Thoracic aorta (tissue), 2 donors: Measurements from ENCODE around the gene OSGEPL1. TPM values are rescaled to one million over a fixed set of nuclear protein-coding genes. Genes with fewer than 3 reads are reported as not detected.

Source experiments
- ATAC-seq: fragments of 150-250 bp; one replicate; pipeline ENCODE4 v1.8.0; 2017; ENCODE audit warnings: low read depth; ENCODE audit not compliant: insufficient number of reproducible peaks, low FRiP score
- DNase-seq: peaks from one replicate; pipeline ENCODE4 v3.0.0-alpha.2; 2020; ENCODE audit warnings: low spot score
- H3K27ac ChIP-seq, 2 donors: fragments of 200-600 bp; sonication (generic); 1 replicate in 1 of 2; 2 replicates in 1 of 2; pipeline ENCODE4 v1.5.1; 2016; ENCODE audit warnings: mild to moderate bottlenecking in 2 of 2, moderate library complexity in 2 of 2
- H3K27me3 ChIP-seq: fragments of 200-600 bp; sonication (generic); replicated peaks from 2 replicates; pipeline ENCODE4 v1.6.0; 2016; ENCODE audit warnings: mild to moderate bottlenecking; ENCODE audit not compliant: insufficient read depth
- H3K36me3 ChIP-seq: fragments of 200-600 bp; sonication (generic); one replicate; pipeline ENCODE4 v1.5.1; 2016
- H3K4me1 ChIP-seq, 2 donors: fragments of 200-600 bp; sonication (generic); 1 replicate in 1 of 2; 2 replicates in 1 of 2; pipeline versions ENCODE4 v1.5.1 to v1.6.0; 2016; ENCODE audit warnings: low read depth in 2 of 2, mild to moderate bottlenecking in 1 of 2; ENCODE audit not compliant: control insufficient read depth in 1 of 2
- H3K4me3 ChIP-seq: fragments of 200-600 bp; sonication (generic); 2 replicates; pipeline ENCODE4 v1.5.1; 2016; ENCODE audit warnings: mild to moderate bottlenecking
- H3K9me3 ChIP-seq: fragments of 200-600 bp; sonication (generic); 2 replicates; pipeline ENCODE4 v1.5.1; 2016
- total RNA-seq, 2 donors: library from RNA; depleted of rRNA; stranded (reverse); fragments of >200 nt; gene quantifications; one replicate each; pipeline versions ENCODE4 v1.1.0 to v1.2.3, GENCODE V29; 2016
- TF ChIP-seq, protein P1 (sequence below): fragments of 200-600 bp; sonication (generic); IDR thresholded peaks from one replicate; pipeline ENCODE4 v1.5.1; 2019; ENCODE audit warnings: antibody characterized with exemption

The OSGEPL1 gene
- total RNA-seq, 2 donors from 2014 or later, result 1.9 to 5.7 TPM

DNA sequence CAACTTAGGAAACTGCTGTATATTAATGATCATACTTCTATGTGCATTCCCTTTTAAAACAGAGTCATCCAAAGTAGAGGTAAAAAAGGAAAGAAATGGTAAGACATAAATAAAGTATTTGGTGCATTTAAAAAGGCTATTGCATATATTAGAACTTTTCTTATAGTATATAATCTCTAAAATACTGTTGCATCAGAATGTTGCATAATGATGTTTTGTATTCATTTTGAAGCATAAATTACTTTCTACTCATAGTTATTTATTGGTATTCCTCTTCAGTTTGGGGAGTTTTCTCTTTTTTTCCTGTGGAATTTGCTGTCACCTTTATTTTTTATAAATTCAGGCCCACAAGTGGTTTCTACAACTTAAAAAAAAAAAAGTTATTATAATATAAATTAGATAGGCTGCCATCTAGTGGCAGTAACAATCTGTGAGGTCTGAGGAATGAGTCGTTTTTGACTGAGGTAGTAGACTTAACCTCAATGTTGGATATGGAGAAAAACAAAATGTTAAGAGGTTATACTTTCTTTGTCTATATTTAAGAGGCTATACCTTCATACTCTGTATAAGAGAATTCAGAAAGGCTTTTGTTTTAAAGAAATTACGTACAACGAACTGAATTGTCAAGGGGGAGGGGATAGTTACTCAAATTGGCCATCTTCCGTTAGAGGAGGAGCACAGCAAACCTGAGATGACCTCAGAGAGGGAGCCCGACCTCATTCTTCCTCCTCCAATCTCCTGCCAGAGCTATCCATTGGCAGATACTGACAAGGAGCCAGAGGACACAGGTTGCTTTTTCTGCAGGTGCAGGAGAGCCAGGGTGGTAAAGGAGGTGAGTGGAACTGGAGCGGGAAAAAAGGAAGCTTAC, 64.3 kb downstream of the OSGEPL1 start:
- ATAC-seq (no peak), DNase-seq (peak; percentile 33)
- H3K36me3 ChIP-seq, result no peaks in the 10 kb centered on the region
- H3K9me3 ChIP-seq, result no peaks in the 10 kb centered on the region
- no peaks in the 10 kb centered on the region for H3K4me1 ChIP-seq
- TF ChIP-seq, protein P1, sequence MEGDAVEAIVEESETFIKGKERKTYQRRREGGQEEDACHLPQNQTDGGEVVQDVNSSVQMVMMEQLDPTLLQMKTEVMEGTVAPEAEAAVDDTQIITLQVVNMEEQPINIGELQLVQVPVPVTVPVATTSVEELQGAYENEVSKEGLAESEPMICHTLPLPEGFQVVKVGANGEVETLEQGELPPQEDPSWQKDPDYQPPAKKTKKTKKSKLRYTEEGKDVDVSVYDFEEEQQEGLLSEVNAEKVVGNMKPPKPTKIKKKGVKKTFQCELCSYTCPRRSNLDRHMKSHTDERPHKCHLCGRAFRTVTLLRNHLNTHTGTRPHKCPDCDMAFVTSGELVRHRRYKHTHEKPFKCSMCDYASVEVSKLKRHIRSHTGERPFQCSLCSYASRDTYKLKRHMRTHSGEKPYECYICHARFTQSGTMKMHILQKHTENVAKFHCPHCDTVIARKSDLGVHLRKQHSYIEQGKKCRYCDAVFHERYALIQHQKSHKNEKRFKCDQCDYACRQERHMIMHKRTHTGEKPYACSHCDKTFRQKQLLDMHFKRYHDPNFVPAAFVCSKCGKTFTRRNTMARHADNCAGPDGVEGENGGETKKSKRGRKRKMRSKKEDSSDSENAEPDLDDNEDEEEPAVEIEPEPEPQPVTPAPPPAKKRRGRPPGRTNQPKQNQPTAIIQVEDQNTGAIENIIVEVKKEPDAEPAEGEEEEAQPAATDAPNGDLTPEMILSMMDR, result peak; percentile 62
- H3K27ac ChIP-seq, result no peak overlapping the region
- H3K4me3 ChIP-seq, result no peak overlapping the region
- H3K27me3 ChIP-seq, result no peaks in the 10 kb centered on the region

Other genes starting within 250 kb of the OSGEPL1 start
- 100 to 1,000 TPM in 1 of 2 donors, 10 to 100 TPM in 1; 76.5 to 118 TPM for gene SLC40A1, start 182.0 kb downstream of the OSGEPL1 start, total RNA-seq
- 10 to 100 TPM; 48.2 to 59.3 TPM for gene ASNSD1, start 101.3 kb downstream of the OSGEPL1 start, total RNA-seq
- gene ANKAR, start 88.1 kb downstream of the OSGEPL1 start, total RNA-seq, result 10 to 100 TPM; 15.8 to 31.5 TPM
- gene ORMDL1, start 21.5 kb upstream of the OSGEPL1 start, total RNA-seq, result 10 to 100 TPM; 94.0 to 95.0 TPM
- gene PMS1, start 21.7 kb upstream of the OSGEPL1 start, total RNA-seq, result 10 to 100 TPM in 1 of 2 donors, 1 to 10 TPM in 1; 7.6 to 27.6 TPM